HG02943 (cell line): ENCODE results near the gene NCKAP5.
"Not testable (repeated sequence)": the region's sequence is repeated elsewhere in the genome, so short reads cannot be mapped to it uniquely, and the experiment has no call there.

ENCODE experiments used
- ATAC-seq: cut with Tn5 transposase; IDR thresholded peaks from one replicate; pipeline ENCODE4 v1.9.1; 2021; ENCODE audit warnings: mild to moderate bottlenecking, low read depth, moderate library complexity; ENCODE audit not compliant: unreplicated experiment

The NCKAP5 gene

DNA sequence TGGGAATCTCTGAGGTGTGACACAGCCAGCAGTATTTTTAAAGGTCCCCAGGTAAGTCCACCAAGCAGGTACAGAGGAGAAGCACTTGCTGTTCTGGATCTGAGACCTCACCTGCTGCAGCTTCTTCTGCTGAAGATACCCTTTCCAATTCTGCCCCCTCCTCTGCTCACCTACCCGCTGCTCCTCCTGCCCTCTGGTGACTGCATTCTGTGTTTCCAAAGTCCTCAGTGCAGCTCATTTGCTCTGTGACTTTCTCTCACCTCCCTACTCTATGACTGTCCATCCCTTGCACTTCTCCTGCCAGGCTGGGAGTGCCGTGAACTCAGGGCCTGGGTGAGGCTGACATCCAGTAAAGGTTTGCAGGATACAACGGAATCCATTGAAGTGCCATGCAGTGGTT is 693.1 kb downstream of the NCKAP5 start:
- ATAC-seq = no peak

GRCh38 chr2:132873738-132874137 is 694.5 kb downstream of the NCKAP5 start:
- ATAC-seq = no peak

DNA sequence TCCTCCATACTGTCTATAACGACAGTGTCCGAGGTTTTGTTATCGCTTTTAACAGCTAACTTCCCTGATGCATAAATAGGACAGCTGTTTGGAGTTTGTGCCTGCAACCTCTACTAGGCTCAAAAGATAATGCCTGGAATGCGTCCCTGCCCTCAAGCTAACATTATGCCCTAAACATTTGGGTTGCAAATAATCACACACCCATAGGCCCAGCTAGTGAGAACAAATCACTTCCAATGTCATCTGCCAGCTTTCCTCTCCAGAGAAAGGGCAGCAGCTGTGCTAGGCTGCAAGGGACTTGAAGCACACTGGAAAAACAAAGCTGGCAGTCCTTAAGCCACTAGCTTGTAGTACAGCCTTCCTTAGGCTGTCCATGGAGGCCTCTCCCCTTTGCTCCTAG is 696.4 kb downstream of the NCKAP5 start:
- no peak for ATAC-seq

GRCh38 chr2:132863961-132864360 is 704.3 kb downstream of the NCKAP5 start:
- ATAC-seq = no peak

- ATAC-seq = no peak
Observed at GRCh38 chr2:132860220-132860619, 708.0 kb downstream of the NCKAP5 start.

DNA sequence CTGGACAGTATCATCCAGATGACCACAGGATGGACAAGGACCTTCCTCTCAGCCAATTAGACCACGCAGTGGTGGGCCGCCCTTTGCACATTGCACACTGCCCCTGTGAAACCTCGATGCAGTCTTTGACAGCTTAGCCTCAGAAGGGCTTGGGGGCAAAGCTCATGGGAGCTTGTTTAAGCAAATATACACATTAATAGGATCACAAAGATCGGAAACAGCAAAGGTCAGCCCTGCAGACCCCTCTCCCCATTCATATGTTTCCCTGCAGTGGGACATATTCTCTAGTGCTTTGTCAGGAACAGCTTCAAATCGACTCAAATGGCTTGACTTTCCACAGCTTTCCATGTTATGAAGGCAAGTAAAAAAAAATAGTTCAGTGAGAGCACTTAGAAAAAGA is 708.7 kb downstream of the NCKAP5 start:
- no peak for ATAC-seq

- ATAC-seq = no peak
Observed at GRCh38 chr2:132857319-132857718, 710.9 kb downstream of the NCKAP5 start.

DNA sequence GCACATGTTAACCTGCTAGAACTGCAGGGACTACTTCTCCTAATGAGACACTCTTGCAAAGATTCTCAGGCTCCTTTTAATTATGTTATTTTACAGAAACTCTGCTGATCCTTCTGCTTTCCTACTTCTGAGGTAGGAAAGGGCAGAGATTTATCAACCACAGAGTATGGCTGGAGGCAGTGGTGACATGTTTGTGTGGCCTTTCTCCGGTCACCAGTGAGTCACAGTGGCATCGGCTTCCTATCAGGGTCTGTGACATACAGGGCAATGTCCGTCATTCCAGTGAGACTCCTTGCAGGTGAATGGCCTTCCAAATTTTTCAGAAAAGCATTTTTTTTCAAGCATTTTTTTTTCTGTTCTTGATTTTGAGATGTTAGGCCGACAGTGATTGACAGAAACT is 717.6 kb downstream of the NCKAP5 start:
- no peak for ATAC-seq

DNA sequence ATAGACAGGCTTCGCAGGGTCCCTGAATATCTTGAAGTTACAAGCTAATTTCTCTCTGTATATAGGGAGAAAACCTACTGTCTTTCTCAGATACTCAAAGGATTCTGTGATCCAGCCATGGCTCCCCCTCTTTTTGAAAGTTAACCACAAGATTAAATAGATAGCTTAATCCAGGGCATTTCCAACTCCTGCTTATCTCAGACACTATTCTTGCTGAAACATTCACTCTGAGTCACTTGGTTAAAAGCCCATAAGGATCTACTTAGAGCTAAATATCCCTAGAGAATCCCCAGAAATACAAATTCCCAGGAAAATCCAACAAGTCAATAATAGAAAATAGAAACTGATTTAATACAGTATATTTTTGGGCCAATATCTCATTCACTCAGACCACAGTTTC is 719.1 kb downstream of the NCKAP5 start:
- ATAC-seq = no peak

DNA sequence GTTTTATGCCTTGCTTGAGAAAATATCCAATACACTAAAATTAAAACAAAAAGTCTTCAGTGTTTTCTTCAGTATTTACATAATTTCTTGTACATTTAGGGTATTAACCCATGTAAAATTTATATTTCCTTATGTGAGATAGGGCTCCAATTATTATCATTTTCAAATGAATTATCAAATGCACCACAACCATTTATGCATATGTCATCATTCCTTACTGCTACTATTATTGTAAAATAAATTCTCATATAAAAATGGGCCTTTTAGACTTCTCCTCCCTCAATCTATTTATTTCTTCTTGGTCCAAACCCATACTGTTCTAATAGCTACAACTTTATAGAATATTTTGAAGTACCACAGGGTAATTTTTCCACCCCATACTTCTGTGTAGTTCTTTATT is 722.9 kb downstream of the NCKAP5 start:
- no peak for ATAC-seq

DNA sequence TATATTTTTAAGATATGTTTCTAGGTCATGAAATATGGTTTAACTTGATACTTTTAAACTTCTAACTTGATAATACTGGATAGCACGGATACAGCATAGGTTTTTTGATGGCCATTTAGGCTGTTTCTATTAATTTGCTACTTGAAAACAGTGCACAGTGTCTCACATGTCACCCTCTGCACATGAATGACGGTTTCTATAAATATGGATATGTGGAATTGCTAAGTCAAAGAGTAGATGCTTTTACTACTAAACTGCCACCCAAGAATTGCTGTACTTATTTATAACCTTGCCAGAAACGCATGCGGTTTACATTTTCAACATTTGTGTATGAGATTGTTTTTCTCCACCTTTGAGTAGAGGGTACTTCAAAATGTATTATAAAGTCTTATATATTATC is 723.7 kb downstream of the NCKAP5 start:
- ATAC-seq = no peak

DNA sequence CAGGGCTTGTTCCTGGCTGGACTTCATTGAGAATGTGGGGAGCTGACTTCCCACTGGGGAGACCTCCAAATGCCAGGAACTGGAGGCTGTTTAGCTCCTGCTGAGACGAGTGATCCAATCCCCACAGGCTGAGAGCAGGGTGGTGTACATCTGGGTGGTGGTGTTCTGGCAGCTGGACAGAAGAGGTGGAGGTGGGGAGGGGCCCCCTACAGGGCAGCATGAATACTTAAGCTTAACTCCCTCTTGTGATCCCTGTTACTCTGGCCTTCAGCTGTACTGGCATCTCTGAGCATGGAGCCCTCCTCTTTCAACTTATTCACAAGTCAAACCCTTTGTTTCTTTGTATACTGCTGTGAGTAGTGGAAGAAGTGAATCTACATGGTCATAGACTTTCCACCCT is 730.5 kb downstream of the NCKAP5 start:
- no peak for ATAC-seq

GRCh38 chr2:132830321-132830827 is 737.9 kb downstream of the NCKAP5 start:
- ATAC-seq = no peak

DNA sequence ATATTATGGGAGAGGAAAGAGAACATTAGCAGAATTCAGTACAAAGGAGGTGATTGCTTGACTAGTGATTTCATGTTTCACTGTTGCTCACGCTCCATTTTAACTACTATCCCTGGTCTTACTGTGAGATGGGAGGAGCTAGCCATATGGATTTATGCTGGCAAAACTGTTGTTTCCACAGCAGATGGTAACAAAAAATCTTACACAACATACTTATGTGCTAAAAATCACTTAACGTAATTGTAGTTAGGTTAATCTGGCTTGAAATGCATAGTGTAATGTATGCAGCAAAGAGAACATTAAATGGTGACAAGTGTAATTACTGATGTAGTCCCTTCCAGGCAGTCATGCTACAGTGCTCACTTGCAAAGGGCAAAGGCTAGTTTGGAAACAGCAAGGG is 742.7 kb downstream of the NCKAP5 start:
- ATAC-seq = no peak

DNA sequence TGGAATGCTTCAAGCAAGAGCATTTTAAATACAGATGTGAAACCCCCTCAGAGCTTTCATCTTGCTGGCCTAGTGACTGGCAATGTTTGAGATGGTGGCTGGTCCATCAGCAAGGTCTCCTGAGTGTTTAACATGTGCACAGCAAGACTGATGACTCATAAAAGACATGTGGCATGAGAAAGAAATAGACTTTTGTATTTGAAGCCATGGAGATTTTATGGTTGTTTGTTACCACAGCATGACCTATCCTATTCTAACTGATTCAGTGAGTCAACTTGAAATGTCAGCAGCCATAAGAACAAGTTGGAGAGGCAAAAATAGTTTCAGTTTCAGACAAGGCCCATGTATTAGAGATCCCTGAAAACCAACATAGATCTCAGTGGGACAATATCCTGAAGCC is 743.5 kb downstream of the NCKAP5 start:
- no peak for ATAC-seq

DNA sequence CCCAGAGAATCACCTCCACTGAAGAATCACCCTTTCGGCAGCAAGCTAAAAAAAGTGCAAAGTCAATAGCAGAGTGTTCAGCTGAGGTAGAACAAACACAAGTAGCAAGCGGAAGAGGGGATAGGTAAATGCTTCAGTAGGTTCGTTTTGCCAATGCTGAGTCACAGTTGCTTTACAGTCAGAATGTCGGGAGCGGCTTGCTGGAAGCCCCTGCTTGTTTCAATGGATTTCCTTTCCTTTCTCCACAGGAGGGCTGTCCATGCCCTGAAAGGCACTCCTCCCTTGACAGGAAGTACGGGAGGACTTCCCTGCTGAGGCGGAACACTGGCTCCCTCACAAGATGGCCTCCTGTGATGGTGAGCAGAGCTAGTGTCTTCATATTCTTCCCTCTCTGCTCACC is 752.0 kb downstream of the NCKAP5 start:
- ATAC-seq = no peak

DNA sequence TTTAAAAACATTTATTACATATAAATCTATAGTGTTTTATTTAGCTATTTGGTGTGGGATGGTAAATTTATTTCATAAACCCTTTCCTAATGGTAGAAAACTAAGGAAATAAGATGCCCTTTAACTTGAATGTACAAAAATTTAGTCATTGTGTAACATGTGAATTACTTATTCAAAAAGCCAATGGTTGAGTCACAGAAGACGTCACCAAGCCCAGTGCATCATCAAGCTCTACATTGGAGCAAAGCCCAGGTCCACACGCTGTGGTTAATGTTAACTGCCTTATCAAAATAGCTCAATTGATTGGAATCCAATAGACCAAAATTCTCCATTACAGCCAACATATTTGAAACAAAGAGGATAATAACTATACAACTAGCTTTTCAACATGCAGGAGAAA is 752.7 kb downstream of the NCKAP5 start:
- no peak for ATAC-seq

GRCh38 chr2:132814651-132815050 is 753.6 kb downstream of the NCKAP5 start:
- no peak for ATAC-seq

GRCh38 chr2:132813422-132813821 is 754.8 kb downstream of the NCKAP5 start:
- no peak for ATAC-seq

DNA sequence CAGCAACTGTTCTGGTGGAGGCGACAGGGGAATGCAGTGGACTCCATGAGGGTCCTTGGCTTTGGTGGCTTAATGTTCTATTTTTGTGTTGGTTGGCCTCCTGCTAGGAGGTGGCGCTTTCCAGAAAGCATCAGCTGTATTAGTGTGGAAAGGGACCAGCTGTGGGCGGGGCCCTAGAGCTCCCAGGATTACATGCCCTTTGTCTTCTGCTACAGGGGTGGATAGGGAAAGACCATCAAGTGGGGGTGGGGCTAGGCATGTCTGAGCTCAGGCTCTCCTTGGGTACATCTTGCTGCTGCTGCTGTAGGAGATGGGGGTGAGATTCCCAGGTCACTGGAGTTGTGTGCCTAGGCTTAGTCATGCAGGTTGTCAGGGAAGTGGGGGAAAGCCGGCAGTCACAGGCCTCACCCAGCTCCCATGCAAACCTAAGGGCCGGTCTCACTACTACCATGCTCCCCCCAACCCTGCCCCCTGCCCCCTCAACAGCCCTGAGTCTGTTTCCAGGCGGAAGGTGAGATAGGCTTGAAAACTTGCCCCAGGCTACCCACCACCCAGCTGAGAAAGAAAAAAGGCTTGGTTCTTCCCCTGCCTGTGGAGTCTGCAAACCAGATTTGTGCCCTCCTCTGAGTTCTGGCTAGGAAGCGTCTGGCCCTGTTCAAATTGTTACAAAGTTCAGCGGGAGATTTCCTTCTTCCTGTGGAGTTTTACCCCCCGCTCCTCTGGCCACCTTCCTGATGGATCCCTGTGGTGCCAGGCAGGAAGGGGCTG is 756.9 kb downstream of the NCKAP5 start:
- no peak for ATAC-seq

DNA sequence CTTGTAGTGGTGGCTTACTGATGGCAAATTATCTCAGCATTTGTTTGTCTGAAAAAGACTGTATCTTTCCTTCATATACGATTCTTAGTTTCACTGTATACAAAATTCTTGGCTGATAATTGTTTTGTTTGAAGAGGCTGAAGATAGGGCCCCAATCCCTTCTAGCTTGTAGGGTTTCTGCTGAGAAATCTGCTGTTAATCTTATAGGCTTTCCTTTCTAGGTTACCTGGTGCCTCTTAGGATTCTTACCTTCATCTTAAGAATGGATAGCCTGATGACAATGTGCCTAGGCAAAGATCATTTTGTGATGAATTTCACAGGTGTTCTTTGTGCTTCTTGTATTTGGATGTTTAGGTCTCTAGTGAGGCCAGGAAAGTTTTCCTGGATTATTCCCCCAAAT is 758.3 kb downstream of the NCKAP5 start:
- ATAC-seq = not testable (repeated sequence)

DNA sequence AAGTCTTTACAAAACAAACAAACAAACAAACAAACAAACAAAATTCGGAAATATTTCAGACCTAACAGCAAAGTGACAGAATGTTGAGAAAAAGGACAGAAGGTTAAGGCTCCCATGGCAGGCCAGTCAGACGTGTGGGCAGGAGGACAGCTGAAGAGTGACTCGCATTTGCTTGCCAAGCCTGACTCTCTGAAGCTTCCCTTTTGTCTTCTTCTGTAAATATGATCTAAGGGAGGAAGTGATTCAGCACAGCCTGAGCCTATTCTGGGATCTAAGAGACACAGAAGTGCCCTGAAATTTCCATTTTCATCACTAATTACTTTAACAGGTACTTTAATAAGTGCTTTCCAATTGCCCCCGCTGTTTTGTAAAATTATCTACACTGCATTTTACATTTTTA is 764.2 kb downstream of the NCKAP5 start:
- ATAC-seq = no peak

DNA sequence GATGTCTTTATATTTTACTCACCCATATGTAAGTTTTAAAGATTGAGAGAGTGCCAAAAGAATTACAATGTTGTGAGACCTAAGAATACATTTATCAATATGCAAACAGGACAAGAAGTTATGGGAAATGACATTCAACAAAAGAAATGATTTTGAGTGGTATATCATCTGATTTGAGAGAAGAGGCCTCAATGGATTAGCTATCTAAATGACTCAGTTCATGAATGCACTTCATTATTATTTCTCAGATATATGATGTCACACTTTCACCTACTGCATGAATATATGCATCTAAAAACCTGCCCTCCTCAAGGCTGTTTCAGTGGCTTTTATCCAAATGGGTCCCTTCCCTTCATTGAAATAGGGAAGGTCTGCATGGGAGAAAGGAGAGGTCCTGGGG is 769.9 kb downstream of the NCKAP5 start:
- no peak for ATAC-seq
